Stimulated activated CD8-positive, alpha-beta memory T cell treated with anti-CD3 and anti-CD28 coated beads, Interleukin-12 subunit alpha, Interleukin-12 subunit beta, amount 100 ng/mL, for 1 hour (primary cell): ENCODE measurements around the gene CTU2.

Experiments used
- DNase-seq: peaks from one replicate; pipeline ENCODE4 v3.0.0-alpha.2; 2020; ENCODE audit warnings: low read depth

Gene CTU2

GRCh38 chr16:88681709-88682451, 24.4 kb upstream of the CTU2 start:
- DNase-seq, result no peak

GRCh38 chr16:88684569-88685155, 21.6 kb upstream of the CTU2 start:
- no peak for DNase-seq

GRCh38 chr16:88685156-88686061, 20.9 kb upstream of the CTU2 start:
- peak; percentile 55 for DNase-seq

GRCh38 chr16:88686062-88686438, 20.3 kb upstream of the CTU2 start:
- DNase-seq, result no peak

GRCh38 chr16:88686439-88687253, 19.7 kb upstream of the CTU2 start, which contains the start of gene SNAI3:
Gene SNAI3 (minus strand): TSS chr16:88686507. CDS start chr16:88686406, 101 bp downstream.
- DNase-seq, result peak; percentile 69

GRCh38 chr16:88687254-88687576, 19.1 kb upstream of the CTU2 start:
- no peak for DNase-seq

GRCh38 chr16:88687676-88688012, 18.7 kb upstream of the CTU2 start:
- no peak for DNase-seq

- DNase-seq, result no peak
Measured at GRCh38 chr16:88688013-88688778, 18.1 kb upstream of the CTU2 start.

GRCh38 chr16:88690341-88691128, 15.8 kb upstream of the CTU2 start:
- DNase-seq, result no peak

GRCh38 chr16:88691129-88691813, 15.0 kb upstream of the CTU2 start:
- no peak for DNase-seq

GRCh38 chr16:88691924-88692560, 14.3 kb upstream of the CTU2 start:
- no peak for DNase-seq

- DNase-seq, result no peak
Measured at GRCh38 chr16:88692861-88693260, 13.4 kb upstream of the CTU2 start.

GRCh38 chr16:88693420-88694177, 12.7 kb upstream of the CTU2 start:
- no peak for DNase-seq

- no peak for DNase-seq
Measured at GRCh38 chr16:88694221-88695087, 11.8 kb upstream of the CTU2 start.

GRCh38 chr16:88695218-88695617, 11.1 kb upstream of the CTU2 start:
- DNase-seq, result no peak

GRCh38 chr16:88695753-88696152, 10.6 kb upstream of the CTU2 start:
- no peak for DNase-seq

GRCh38 chr16:88696441-88696840, 9.9 kb upstream of the CTU2 start:
- no peak for DNase-seq
